Esophagus muscularis mucosa (tissue), 4 donors: ENCODE data around the gene RPS10. TPM values are rescaled to one million over a fixed set of nuclear protein-coding genes. Genes with fewer than 3 reads are reported as not detected.
"Not testable (repeated sequence)": the region's sequence is repeated elsewhere in the genome, so short reads cannot be mapped to it uniquely, and the experiment has no call there.

ENCODE experiments used
- DNase-seq: peaks from one replicate; pipeline ENCODE4 v3.0.0-alpha.2; 2017; ENCODE audit errors: extremely low spot score
- H3K27ac ChIP-seq, 4 donors: fragments of 200-600 bp; sonication (generic); replicated peaks in 1 of 4; 1 replicate in 3 of 4; 2 replicates in 1 of 4; pipeline ENCODE4 v1.5.1; 2016 to 2019; ENCODE audit warnings: mild to moderate bottlenecking in 1 of 4
- H3K27me3 ChIP-seq, 4 donors: fragments of 200-600 bp; sonication (generic); one replicate each; pipeline versions ENCODE4 v1.5.1 to v1.6.0; 2016 to 2019
- H3K36me3 ChIP-seq, 4 donors: fragments of 200-600 bp; sonication (generic); one replicate each; pipeline ENCODE4 v1.5.1; 2016 to 2019
- H3K4me1 ChIP-seq, 4 donors: fragments of 200-600 bp; sonication (generic); one replicate each; pipeline ENCODE4 v1.5.1; 2016 to 2019
- H3K4me3 ChIP-seq, 4 donors: fragments of 200-600 bp; sonication (generic); 1 replicate in 2 of 4; 2 replicates in 2 of 4; pipeline ENCODE4 v1.5.1; 2016 to 2019; ENCODE audit warnings: mild to moderate bottlenecking in 4 of 4, moderate library complexity in 1 of 4
- H3K9me3 ChIP-seq, 4 donors: fragments of 200-600 bp; sonication (generic); 1 replicate in 3 of 4; 2 replicates in 1 of 4; pipeline ENCODE4 v1.5.1; 2016 to 2019
- CTCF ChIP-seq, 3 experiments: fragments of 200-600 bp in 2 of 3; fragments of 450-650 bp in 1 of 3; sonication (generic) in 2 of 3; IDR thresholded peaks; one replicate each; pipeline ENCODE4 v1.5.1; 2017 to 2019; ENCODE audit warnings: antibody characterized with exemption in 3 of 3, mild to moderate bottlenecking in 2 of 3, moderate library complexity in 1 of 3
- EP300 ChIP-seq: sonication (generic); formaldehyde crosslinking; IDR thresholded peaks from one replicate; pipeline ENCODE4 v1.6.1; 2017; ENCODE audit warnings: antibody characterized with exemption
- POLR2A ChIP-seq: fragments of 450-650 bp; IDR thresholded peaks from one replicate; pipeline ENCODE4 v1.6.1; 2017; ENCODE audit warnings: antibody characterized with exemption, moderate library complexity, mild to moderate bottlenecking, low read depth
- POLR2AphosphoS5 ChIP-seq, 2 donors: sonication (generic); formaldehyde crosslinking; IDR thresholded peaks; one replicate each; pipeline ENCODE4 v1.6.1; 2017; ENCODE audit warnings: antibody characterized with exemption in 2 of 2
- WGBS: methylation state at CpG from one replicate; pipeline ENCODE4 v1.1.5; 2018; 5-methylcytosine and 5-hydroxymethylcytosine counted together
- intact Hi-C: fragments of 100-400 bp; cut with DNase I; formaldehyde crosslinking; loops from one replicate; pipeline ENCODE4 v1.15.1; 2023
- total RNA-seq, 4 donors: library from RNA; depleted of rRNA; stranded (reverse); fragments of >200 nt; gene quantifications; one replicate each; pipeline versions ENCODE4 v1.1.0 to v1.2.1, GENCODE V29; 2016

The RPS10 gene
- total RNA-seq, 4 donors from 2014 or later, result 823 to 3,592 (median 2,534) TPM

DNA sequence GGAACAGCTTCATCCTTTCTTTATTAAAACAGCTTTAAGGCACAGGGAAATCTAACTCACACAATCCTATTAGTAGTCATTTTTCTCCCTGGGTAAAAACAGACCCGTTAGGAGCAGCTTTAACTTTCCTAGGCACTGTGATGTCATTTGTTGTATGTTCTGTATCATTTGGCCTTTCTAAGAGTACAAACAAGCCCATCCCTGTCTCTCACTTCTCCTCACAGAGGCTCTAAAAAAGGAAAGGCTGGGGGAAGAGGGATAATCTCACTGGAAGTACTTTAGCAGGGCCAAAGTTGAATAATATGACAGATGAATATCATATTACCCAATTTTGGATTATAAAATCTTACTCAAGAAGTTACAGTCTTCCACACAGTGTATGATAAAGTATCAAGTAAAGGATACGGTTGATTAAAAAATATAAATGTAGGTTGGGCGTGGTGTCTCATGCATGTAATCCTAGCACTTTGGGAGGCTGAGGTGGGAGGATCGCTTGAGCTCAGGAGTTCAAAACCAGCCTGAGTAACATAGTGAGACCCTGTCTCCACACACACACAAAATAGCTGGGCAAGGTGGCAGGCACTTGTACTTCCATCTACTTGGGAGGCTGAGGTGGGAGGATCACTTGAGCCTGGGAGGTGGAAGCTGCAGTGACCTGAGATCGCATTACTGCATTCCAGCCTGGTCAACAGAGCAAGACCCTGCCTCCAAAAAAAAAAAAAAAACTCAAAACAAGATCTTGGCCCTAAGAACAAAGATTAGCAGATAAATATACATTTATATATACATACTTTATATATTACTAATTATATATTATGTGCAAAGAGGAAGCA lies 41.3 kb downstream of the RPS10 start:
- peak overlapping the region; percentile 43 to 71 (median 54) for H3K27ac ChIP-seq
- H3K36me3 ChIP-seq, result no peaks in the 10 kb centered on the region
- no peak for TF ChIP-seq POLR2AphosphoS5 (IDR thresholded peaks at IDR 0.05)
- no peaks in the 10 kb centered on the region for H3K27me3 ChIP-seq
- whole genome bisulfite sequencing, result 77% methylated on average over 5 of the region's 5 CpGs
- H3K4me3 ChIP-seq, result no peak overlapping the region
- intact Hi-C loops, result no loop called here
- H3K4me1 ChIP-seq, result peaks cover 52 to 66% (median 56%) of the 10 kb centered on the region in 4 donors
- H3K9me3 ChIP-seq, result no peaks in the 10 kb centered on the region
- no peak for DNase-seq

DNA sequence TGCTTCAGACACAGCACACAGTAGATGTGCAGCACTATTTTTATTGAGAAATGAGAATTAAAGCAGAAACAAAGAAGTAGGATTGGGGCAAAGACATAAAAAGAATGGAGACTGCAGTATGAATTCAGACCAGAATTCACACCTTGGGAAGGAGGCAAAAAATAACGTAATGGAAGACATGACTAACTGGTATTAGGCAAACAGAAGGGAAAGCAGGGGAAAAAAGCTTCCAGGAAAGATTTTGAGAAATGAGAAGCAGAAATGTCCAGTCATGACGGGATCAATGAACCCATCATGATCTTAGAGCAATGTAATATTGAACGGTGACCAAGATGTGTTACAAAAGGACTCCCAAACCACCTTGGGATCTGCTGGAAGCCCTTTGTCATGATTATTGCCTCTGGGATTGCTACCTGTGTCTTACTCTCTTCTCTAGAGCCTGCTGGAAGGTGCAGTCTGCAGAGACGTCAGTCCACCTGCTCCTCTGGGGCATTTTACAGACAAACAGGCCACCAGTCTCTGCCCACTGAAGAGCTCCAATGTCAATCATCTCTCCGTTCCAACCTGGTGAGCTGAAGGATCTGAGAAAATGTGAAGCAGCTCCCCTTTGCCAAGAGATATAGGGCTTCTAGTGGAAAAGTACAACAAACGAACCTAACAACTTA lies 42.1 kb downstream of the RPS10 start:
- no peak for DNase-seq
- H3K4me1 ChIP-seq, result peaks cover 50 to 58% (median 52%) of the 10 kb centered on the region in 4 donors
- H3K9me3 ChIP-seq, result no peaks in the 10 kb centered on the region
- intact Hi-C loops, result no loop called here
- no peak overlapping the region for H3K4me3 ChIP-seq
- no peaks in the 10 kb centered on the region for H3K27me3 ChIP-seq
- peak overlapping the region; percentile 43 to 71 (median 54) for H3K27ac ChIP-seq
- WGBS, result 66% methylated on average over 6 of the region's 6 CpGs
- peaks cover 0 to 4% (median 0%) of the 10 kb centered on the region in 4 donors for H3K36me3 ChIP-seq
- TF ChIP-seq POLR2AphosphoS5 (IDR thresholded peaks at IDR 0.05), result peak in 1 of 2 donors; percentile 22
- no peak for TF ChIP-seq EP300

- DNase-seq, result no peak
- 50% methylated on average over 3 of the region's 3 CpGs for WGBS
- H3K4me3 ChIP-seq, result no peak overlapping the region
- H3K27me3 ChIP-seq, result no peaks in the 10 kb centered on the region
- intact Hi-C loops, result no loop called here
- H3K36me3 ChIP-seq, result peaks cover 0 to 4% (median 0%) of the 10 kb centered on the region in 4 donors
- TF ChIP-seq POLR2A (no peak), CTCF (IDR thresholded peaks at IDR 0.05) (no peak), EP300 (no peak), POLR2AphosphoS5 (IDR thresholded peaks at IDR 0.05) (no peak)
- H3K4me1 ChIP-seq, result peaks cover 46 to 57% (median 50%) of the 10 kb centered on the region in 4 donors
- H3K9me3 ChIP-seq, result no peaks in the 10 kb centered on the region
- H3K27ac ChIP-seq, result peak overlapping the region; percentile 43 to 71 (median 54)
These were observed 42.7 kb downstream of the RPS10 start for GRCh38 chr6:34383161-34383631.

GRCh38 chr6:34381081-34381480 lies 44.8 kb downstream of the RPS10 start:
- Histone ChIP-seq H3K4me1 (peaks cover 32 to 43% (median 38%) of the 10 kb centered on the region in 4 donors), H3K4me3 (no peak overlapping the region), H3K36me3 (peaks cover 0 to 4% (median 0%) of the 10 kb centered on the region in 4 donors), H3K27me3 (no peaks in the 10 kb centered on the region), H3K27ac (no peak overlapping the region), H3K9me3 (no peaks in the 10 kb centered on the region)
- intact Hi-C loops, result no loop called here
- WGBS, result 94% methylated on average over 5 of the region's 5 CpGs
- DNase-seq, result no peak
- TF ChIP-seq POLR2AphosphoS5 (IDR thresholded peaks at IDR 0.05), result no peak
- no peak for TF ChIP-seq POLR2A
- TF ChIP-seq EP300, result no peak

DNA sequence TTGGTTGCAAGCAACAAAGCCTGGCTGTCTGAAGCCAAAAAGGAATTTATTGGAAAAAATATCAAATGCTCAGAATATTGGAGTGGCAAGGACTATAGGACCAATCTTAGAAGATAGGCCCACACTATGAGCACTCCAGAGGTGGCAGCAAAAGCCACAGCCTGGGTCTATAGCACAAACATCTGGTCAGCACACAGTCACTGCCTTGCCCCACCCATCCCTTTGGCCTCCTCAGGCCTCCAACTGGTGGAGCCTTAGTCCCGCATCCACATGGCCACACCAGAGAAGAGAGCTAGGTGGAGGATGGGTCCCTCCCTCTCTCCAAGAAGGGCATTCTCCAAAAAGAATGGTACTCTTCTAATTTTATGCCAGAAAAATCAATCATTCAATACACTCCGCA lies 47.4 kb downstream of the RPS10 start:
- Histone ChIP-seq H3K9me3 (no peaks in the 10 kb centered on the region), H3K36me3 (peaks cover 0 to 4% (median 0%) of the 10 kb centered on the region in 4 donors), H3K4me1 (peaks cover 12 to 29% (median 25%) of the 10 kb centered on the region in 4 donors), H3K27ac (no peak overlapping the region), H3K27me3 (no peaks in the 10 kb centered on the region), H3K4me3 (no peak overlapping the region)
- intact Hi-C loops, result no loop called here
- no peak for DNase-seq
- TF ChIP-seq EP300 (no peak), POLR2A (no peak), POLR2AphosphoS5 (IDR thresholded peaks at IDR 0.05) (no peak), CTCF (IDR thresholded peaks at IDR 0.05) (no peak)
- 93% methylated on average over 2 of the region's 2 CpGs for WGBS

GRCh38 chr6:34377984-34378383 lies 47.9 kb downstream of the RPS10 start:
- peaks cover 0 to 4% (median 0%) of the 10 kb centered on the region in 4 donors for H3K36me3 ChIP-seq
- no peak overlapping the region for H3K27ac ChIP-seq
- no peak overlapping the region for H3K4me3 ChIP-seq
- no peak for DNase-seq
- intact Hi-C loops, result no loop called here
- peaks cover 10 to 24% (median 22%) of the 10 kb centered on the region in 4 donors for H3K4me1 ChIP-seq
- 94% methylated on average over 5 of the region's 5 CpGs for WGBS
- no peaks in the 10 kb centered on the region for H3K27me3 ChIP-seq
- TF ChIP-seq EP300 (no peak), POLR2A (no peak), CTCF (IDR thresholded peaks at IDR 0.05) (no peak), POLR2AphosphoS5 (IDR thresholded peaks at IDR 0.05) (no peak)
- H3K9me3 ChIP-seq, result no peaks in the 10 kb centered on the region

GRCh38 chr6:34377571-34377970 lies 48.3 kb downstream of the RPS10 start:
- H3K36me3 ChIP-seq, intact Hi-C loops, H3K9me3 ChIP-seq, H3K27ac ChIP-seq, DNase-seq, H3K27me3 ChIP-seq, H3K4me3 ChIP-seq: not testable (repeated sequence)
- WGBS, result 91% methylated on average over 5 of the region's 5 CpGs
- H3K4me1 ChIP-seq, result peaks cover 7 to 20% (median 19%) of the 10 kb centered on the region in 4 donors
